Activated T-helper 1 cell treated with Interleukin-2 at 50 U/mL for 16 hours (primary cell): Measurements from ENCODE around the gene CACNA1I.
"Not testable (repeated sequence)": the region's sequence is repeated elsewhere in the genome, so short reads cannot be mapped to it uniquely, and the experiment has no call there.

Source experiments
- DNase-seq: peaks from one replicate; pipeline ENCODE4 v3.0.0-alpha.2; 2020; ENCODE audit warnings: low read depth

The CACNA1I gene

DNA sequence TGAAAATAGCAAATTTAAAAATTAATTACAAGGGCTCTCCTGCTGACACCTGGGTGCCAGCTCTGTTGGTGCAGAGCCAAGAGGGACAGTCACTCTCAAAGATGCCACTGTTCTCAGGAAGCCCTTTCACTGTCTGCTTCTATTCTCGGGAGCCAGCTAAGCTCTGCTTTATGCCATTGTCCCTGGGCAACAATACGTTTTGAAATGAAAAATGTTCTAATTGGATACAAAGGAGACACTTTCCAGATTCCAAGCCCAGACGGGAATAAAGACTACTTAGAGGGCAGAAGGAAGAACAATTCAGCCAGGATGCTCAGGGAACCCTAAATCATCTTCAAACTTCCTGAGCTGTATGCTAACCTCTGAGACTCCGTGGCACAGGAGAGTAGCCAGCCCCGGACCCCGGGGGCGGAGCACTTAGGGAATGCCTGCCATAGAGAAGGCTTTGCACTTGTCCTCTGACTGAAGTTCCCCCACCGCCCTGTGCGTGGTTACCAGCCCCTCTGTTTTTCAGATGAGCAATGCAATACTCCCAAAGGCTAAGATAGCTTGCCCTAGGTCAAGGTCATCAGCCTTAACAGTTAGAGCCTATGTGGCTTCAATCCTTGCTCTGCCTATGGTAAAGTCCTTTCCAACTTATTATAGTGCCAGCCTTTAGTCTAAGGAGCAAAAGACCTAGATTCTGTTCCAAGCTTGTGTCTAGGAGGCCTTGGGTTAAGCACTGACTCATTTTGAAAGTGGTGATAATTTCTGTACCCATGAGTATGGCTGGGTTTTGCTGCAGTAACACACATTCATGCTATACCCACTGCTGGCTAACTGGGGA lies 150.9 kb downstream of the CACNA1I start:
- DNase-seq = no peak

DNA sequence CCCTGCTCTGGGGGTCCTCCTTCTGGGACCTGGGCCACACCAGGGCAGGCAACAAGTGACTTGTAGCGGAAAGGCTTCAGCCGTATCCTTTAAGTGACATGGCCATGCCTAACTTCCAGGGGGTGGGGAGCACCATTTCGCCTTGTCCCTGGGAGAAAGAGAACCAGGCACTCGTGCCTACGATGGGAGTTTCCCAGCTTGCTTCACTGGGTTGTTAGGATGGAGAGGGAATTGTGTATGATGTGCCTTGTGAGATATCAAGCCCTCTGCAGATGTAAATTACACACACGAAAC lies 151.4 kb downstream of the CACNA1I start:
- no peak for DNase-seq

DNA sequence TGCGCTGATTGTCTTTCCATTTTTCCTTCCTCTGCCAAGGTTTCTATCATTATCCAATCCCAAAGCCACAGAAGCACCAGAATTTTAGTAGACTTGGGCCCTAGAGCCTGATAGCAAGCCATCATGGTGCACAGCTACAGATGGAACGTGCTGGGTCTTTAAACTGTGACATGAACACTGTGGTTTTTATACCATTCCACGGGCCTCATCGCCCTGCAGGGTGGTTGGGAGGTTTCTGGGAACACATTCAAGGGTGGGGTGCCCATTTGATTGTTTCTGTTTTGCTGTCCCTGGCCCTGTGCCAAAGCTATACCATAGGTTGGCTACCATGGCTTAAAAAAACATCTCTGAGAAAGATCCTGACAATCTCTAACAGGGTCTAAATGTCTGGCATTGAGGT lies 151.9 kb downstream of the CACNA1I start:
- DNase-seq = no peak

DNA sequence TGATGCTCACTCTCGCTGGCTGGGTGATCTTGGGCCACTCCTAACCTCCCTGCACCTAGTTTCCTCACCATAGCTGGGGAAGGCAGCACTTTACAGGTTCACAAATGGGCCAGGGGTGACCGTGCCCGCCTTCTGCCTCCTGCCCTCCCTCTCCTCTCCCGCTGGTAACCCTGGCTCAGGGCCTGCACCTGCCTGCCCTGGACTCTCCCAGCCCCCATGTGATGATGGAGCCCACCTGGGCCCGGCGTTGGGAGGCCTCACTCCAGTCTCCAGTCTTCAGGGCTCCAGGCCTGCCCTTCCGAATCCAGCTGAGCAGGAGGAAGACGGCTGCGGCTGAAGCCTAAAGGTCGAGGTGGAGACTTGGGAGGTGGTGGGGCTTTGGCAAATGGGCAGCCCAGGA lies 152.9 kb downstream of the CACNA1I start:
- DNase-seq = no peak

DNA sequence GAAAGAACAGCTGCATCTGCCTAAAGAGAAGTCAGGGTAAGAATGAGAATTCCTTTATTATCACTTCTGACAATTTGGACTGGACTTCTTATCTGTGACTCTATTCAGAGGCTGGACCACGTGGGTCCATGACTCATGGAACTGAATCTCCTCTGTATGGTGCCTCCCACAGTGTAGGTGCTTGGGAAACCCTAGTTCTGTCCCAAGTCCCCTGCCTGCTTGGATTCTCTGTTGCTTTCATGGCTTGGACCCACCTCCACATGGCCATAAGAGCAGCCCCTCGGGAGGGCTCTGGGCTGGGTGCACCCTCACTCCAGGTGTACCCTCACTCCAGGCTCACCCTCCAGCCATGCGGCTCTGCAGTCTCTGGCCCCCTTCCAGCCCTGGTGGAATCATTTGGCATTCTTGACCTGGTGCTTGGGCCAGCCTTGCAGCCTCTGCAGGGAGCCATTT lies 153.4 kb downstream of the CACNA1I start:
- no peak for DNase-seq

DNA sequence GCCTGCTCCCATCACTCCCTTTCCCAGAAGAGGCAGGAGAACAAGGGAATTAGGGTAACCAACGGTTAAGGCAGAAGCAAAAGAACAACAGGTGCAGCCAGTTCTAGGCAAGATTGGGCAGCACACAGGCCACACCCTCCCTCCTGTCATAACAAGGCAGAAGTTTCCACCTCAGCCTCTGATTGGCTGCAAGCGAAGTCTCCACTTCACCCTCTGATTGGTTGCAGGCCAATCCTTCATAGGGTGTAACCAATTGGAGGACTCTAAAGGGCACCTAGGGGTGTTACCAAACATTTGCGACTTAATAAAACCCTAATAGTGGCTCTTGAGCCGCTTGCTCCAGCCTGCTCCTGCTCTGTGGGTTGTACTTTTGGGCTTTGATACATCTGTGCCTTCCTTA lies 153.8 kb downstream of the CACNA1I start:
- no peak for DNase-seq

DNA sequence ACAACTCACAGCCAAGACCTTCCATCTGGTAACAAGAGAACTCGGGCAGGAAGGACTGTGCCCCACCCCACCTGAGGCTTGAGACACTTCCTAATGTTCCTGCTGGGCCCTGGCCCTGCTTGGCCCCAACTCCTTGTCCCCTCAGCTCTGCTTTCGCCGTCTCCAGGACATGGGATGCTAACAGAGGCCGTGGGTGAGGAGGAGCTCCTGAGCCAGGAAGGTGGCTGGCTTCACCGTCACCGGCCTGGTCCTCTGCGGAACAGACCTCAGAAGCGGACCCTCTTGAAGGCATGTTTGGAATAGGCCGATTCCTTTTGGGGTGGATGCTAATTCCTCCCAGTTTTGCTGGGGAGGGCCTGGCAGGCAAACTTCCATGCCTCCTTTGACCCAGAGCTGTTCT lies 154.3 kb downstream of the CACNA1I start:
- no peak for DNase-seq

DNA sequence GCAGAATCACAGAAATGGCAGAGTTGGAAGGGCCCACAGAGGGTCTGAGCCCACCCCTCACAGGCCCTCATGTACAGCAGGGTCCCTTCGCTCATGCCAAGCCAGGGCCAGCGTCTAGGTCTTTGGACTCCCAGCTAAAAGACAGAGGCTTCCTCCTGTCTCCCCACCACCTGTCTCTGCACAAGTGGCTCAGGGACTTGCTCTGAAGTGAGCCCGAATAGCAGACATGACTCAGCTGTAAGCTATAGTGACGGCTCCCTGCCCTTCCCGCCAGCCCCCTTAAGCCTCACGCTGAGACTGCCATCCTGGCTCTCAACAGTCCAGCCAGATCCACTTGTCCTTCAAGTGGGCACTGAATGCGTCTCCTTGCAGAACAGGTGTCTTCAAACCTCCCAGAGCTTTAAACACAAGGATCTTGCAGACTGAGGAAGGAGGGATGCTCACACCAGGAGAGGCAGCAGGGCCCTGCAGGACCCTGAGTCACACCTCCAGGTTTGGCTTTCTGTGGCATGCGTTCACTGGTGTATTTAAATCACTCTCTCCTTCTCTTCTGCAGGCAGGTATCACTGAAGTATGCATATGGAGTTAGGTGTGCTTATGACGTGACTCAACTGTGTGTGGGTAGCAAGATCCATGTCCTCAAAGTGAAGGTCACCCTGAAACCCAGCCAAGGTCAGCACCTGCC lies 154.9 kb downstream of the CACNA1I start:
- no peak for DNase-seq

DNA sequence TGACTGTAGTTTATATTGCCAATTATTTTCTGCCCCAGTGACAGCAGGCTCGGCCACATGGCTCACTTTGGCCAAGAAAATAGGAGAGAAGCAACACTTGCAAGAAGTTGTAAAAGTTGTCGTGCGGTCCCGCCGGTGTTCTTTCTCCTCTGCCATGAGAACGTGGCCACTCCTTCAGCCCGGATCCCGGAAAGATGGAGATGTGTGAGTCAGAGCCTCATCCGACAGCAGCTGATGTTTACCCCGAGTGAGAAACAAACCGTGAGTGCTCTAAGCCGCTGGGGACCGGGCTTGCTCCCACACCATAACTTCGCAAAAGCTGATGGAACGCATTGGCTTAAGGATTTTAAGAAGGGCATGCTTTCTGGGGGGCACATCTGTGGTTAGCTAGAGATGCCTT lies 157.0 kb downstream of the CACNA1I start:
- no peak for DNase-seq

DNA sequence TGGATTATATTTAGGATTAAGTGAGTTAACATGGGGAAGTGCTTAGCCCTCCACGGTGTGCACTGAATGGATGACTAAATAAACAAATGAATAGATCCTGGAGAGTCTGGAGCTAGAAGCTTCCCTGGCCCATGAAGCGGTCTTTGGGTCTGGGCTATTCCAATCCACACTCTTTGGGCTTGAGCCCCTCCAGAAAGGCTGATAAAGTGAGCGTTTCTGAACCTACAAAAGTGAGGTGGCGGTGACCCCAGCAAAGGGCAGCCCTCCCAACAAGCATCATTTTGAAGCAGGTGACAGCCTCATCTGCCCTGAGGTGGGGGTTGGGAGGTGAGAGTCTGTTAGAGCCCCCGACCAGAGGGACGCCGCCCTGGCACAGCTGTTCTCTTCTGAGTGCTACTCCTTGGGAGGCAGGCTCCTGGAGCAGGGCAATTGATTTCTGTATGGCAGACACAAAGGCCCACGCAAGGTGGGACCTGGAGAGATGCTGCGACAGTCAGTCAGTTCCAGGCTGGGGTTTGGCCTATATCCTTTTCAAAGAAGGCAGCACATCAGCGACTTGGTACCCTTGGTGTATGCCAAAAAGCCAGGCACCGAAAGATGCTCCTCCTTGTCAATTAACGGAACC lies 157.8 kb downstream of the CACNA1I start:
- no peak for DNase-seq

DNA sequence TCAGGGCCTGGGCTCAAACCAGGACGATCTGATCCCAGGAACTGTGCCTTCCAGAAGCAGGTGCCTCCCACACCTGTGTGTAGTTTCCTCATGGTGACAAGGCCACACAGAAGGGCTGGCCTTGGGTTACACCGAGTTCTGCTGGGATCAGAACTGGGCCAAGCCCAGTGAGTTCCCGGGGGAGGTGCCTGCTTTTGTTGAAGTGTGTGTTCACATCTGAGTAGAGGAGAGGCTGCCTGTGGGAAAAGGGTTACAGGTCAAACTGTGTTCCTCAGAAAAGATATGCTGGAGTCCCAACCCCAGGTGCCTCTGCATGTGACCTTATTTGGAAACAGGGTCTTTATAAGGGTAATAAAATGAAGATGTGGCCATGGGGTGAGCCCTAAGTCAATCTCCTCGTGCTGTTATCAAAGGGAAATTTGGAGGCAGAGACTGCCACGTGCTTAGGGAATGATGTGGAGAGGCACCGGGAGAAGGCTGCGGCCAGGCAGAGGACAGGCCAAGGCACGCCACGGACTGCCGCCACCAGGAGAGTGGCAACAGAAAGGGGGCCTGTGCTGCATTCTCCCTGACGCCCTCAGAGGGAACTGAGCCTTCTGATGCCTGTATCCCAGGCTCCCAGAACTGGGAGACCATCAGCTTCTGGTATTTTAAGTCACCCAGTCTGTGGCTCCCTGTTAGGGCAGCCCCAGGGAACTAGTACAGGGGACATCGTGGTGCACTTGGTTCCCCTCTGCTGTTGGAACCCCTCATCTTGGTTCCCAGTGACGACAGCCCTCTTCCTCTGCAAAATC lies 158.8 kb downstream of the CACNA1I start:
- no peak for DNase-seq

DNA sequence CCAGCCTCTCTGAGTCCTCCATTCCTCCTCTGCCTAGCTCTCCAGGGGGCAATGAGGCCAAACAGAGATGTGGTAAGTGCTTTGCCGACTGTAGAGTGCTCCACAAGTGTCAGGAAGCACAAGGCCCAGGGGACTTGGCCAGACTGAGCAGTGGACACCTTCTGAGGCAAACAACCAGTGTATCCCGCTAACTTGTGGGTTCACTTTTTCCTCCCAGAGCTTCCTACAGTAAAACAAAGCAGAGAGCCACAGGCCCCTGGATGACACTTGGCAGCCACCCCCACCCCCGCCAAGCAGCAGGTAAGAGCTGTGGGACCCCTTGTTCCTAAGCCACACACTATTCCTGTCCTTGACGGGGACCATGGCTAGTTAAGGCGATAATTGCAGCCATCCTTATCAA lies 160.9 kb downstream of the CACNA1I start:
- no peak for DNase-seq

DNA sequence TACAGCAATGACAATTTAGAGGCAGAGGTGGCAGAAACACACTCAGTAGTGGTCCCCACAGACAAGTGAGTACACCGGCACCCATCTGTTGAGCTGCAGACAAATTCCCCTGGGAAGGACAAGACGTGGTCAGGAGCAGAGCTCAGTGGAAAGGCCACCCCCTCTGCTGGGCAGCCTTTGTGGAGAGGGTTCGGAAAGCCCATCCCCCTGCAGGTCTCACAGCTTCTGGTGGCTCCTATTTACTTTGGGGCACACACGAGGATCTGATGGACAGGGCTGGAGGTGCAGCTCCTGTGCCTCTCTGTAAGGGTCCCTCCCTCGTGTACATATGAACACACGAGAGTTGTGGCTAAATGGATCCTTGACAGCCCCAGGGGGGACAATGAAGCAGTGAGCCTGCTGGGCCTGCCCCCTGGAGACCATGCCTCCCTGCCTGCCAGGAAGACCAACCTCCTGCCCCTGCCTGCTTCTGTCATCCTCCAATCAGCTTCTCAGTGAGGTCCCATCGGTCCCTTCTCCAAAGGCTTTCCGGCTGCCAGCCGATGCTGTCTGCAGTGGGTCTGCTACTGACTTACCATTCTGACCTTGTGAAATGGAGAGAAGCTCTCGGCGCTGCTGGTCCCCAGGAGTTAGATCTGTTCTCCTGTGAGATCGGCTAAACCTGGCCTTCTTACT lies 161.5 kb downstream of the CACNA1I start:
- DNase-seq = no peak

DNA sequence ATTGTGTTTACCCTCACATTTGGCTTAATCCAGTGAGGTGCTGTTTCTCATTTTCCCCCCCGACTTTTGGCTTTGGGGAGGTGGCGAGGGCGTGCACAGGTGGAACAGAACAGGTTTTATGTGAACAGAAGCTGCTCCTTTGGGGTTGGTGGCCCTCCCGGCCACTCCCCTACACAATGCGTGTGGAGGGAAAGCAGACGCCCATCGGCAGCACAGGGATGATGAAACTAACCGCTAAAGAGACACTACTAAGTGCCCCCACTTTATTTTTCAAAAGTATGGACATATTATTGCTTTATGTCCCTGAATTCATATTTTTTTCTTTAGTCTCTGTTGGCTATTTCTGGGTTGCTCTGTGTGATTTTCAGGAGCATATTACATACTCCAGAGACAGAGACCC lies 162.1 kb downstream of the CACNA1I start:
- no peak for DNase-seq

DNA sequence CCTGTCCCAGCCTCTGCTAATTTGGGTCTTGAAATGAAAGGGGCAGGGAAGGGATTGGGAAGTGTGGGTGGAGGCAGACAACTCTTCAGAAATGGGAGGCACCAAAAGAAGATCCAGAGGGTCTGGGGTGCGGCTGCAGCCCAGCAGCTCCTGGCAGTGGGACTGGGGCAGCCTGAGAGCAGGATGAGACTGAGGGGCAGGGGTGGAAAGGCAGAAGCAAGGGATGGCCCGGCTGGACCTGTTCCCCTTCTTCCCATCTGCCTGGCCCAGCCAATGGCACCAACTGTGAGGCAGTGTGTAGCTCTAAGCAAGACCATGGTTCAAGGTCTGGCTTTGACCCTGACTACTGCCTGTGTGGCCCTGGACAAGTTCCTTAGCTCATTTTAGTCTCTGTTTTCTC lies 162.6 kb downstream of the CACNA1I start:
- no peak for DNase-seq

DNA sequence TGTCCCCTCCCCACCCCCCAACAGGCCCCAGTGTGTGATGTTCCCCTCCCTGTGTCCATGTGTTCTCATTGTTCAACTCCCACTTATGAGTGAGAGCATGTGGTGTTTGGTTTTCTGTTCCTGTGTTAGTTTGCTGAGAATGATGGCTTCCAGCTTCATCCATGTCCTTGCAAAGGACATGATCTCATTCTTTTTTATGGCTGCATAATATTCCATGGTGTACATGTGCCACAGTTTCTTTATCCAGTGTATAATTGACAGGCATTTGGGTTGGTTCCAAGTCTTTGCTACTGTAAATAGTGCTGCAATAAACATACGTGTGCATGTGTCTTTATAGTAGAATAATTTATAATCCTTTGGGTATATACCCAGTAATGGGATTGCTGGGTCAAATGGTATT lies 163.5 kb downstream of the CACNA1I start:
- DNase-seq = not testable (repeated sequence)

DNA sequence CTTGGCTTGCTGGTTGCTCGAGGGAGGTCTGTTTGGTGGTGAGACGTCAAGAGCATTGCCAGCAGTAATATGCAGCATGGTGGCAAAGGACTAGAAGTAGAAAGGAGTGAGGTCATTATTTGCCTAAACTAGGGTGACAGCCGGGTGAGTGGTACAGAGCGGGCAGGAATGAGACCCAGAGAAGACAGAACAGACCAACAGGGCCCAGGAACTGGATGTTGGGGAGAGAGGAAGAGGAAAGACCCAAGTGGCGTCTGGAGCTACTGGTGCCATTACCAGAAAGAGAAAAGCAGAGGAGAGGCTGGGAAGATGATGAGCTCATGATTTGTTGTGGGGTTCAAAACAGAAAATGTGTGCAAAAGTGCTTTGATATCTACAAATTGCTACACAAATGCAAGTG lies 164.3 kb downstream of the CACNA1I start:
- no peak for DNase-seq

DNA sequence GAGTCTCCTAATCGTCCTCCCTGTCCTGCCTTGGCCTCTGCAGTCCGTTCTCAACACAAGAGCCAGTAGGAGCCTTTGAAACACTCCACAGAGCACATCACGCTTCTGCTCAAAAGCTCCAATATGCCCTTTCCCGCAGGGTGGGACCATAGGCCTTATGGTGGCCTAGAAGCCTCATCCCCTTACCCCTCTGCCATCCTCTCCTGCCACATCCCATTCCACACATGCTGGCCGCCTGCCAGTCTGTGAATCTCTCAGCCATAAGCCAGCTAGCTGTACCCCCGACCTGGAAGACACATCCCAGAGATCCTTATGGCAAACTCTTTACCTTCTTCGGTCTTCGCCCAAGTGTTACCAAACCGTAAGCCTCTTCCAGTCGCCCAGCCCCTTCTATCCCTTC lies 165.2 kb downstream of the CACNA1I start:
- no peak for DNase-seq

DNA sequence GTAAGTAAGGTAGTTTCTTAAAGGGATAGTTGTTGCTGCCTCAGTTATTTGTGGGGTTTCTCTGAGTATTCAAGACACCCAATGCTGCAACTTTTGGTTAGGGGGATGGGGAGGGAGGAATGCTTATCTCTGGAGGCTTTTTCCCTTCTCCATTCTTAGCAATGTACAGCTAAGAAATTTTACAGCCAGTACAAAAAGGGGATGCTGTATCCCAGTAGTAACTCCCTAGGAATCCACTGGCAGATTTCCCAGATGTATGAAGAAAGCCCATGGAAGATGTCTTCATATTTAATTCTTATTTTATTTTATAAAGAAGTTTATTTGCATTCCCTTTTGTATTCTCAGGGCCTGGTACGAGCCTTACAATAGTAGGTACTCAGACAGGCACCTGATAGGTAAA lies 168.2 kb downstream of the CACNA1I start:
- no peak for DNase-seq
